Osteocyte (in vitro differentiated cells): ENCODE results near the gene ABCC6. TPM values are rescaled to one million over a fixed set of nuclear protein-coding genes. Genes with fewer than 3 reads are reported as not detected.

Source experiments
- DNase-seq: peaks from one replicate; pipeline ENCODE4 v3.0.0; 2021; ENCODE audit warnings: mixed read lengths; ENCODE audit not compliant: unreplicated experiment; ENCODE audit errors: extremely low spot score
- H3K27ac Mint-ChIP-seq: one replicate; pipeline ENCODE4 v1.8.0; 2021; ENCODE audit warnings: mild to moderate bottlenecking, mixed read lengths; ENCODE audit not compliant: unreplicated experiment
- H3K27me3 Mint-ChIP-seq: one replicate; pipeline ENCODE4 v1.8.0; 2021; ENCODE audit warnings: mixed read lengths; ENCODE audit not compliant: unreplicated experiment
- H3K36me3 Mint-ChIP-seq: one replicate; pipeline ENCODE4 v1.8.0; 2021; ENCODE audit warnings: mixed read lengths; ENCODE audit not compliant: unreplicated experiment
- H3K4me1 Mint-ChIP-seq: one replicate; pipeline ENCODE4 v1.8.0; 2021; ENCODE audit warnings: mixed read lengths; ENCODE audit not compliant: unreplicated experiment
- H3K4me3 Mint-ChIP-seq: one replicate; pipeline ENCODE4 v1.8.0; 2021; ENCODE audit warnings: mild to moderate bottlenecking, moderate library complexity, mixed read lengths; ENCODE audit not compliant: unreplicated experiment
- H3K9me3 Mint-ChIP-seq: one replicate; pipeline ENCODE4 v1.8.0; 2021; ENCODE audit warnings: mixed read lengths; ENCODE audit not compliant: unreplicated experiment
- total RNA-seq: library from RNA; stranded (reverse); gene quantifications from 2 replicates; pipeline ENCODE4 v1.2.1, GENCODE V29; 2021
- TF ChIP-seq, protein P1 (sequence below): fragments of 200-600 bp; sonication (generic); IDR thresholded peaks from 2 replicates; pipeline ENCODE4 v1.5.0; 2021; ENCODE audit warnings: antibody characterized with exemption, mild to moderate bottlenecking, moderate library complexity

The ABCC6 gene
- total RNA-seq, 1 donor from 2014 or later: 1.4 TPM

DNA sequence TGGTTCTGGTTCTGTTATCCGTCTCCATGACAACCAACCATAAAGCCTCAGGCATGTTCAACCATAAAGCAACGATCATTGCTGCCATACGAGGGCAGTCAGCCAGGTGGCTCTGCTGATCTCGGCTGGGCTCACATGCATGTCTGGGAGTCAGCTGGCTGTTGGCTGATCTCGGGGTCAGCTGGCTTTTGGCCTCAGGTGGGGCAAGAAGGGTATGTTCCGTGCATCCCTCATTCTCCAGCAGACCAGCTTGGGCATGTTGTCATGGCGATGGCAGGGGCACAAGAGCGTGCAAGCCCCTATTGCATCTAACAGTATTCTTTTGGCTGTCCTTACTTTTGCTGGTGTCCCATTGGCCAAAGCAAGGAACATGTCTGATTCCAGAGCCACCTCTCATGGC, 86.2 kb downstream of the ABCC6 start:
- TF ChIP-seq, protein P1, sequence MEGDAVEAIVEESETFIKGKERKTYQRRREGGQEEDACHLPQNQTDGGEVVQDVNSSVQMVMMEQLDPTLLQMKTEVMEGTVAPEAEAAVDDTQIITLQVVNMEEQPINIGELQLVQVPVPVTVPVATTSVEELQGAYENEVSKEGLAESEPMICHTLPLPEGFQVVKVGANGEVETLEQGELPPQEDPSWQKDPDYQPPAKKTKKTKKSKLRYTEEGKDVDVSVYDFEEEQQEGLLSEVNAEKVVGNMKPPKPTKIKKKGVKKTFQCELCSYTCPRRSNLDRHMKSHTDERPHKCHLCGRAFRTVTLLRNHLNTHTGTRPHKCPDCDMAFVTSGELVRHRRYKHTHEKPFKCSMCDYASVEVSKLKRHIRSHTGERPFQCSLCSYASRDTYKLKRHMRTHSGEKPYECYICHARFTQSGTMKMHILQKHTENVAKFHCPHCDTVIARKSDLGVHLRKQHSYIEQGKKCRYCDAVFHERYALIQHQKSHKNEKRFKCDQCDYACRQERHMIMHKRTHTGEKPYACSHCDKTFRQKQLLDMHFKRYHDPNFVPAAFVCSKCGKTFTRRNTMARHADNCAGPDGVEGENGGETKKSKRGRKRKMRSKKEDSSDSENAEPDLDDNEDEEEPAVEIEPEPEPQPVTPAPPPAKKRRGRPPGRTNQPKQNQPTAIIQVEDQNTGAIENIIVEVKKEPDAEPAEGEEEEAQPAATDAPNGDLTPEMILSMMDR: no peak
- H3K36me3 Mint-ChIP-seq: peaks cover 58% of the 10 kb centered on the region
- DNase-seq: no peak
- no peak overlapping the region for H3K4me3 Mint-ChIP-seq
- no peak overlapping the region for H3K27ac Mint-ChIP-seq
- no peaks in the 10 kb centered on the region for H3K4me1 Mint-ChIP-seq
- no peaks in the 10 kb centered on the region for H3K27me3 Mint-ChIP-seq
- no peaks in the 10 kb centered on the region for H3K9me3 Mint-ChIP-seq

DNA sequence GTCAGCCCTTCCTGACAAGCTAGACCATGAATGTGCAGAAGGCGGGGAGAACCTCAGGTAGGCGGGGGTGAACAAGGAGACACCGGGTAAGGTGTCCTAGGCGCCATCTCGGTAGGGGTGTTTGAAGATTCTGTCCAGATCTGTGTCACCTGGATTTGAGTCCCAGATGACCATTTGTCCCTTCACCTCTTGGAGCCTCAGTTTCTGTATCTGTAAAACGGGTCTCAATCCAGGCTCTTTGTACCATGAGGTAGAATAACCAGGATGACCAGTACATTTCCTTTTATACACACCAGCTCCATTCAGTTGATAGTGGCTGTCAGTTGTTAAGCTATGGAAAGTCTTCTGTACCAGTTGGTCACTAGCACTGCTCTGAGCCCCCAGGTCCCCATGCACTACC, 86.7 kb downstream of the ABCC6 start:
- Mint-ChIP-seq H3K27ac (no peak overlapping the region), H3K27me3 (no peaks in the 10 kb centered on the region), H3K9me3 (no peaks in the 10 kb centered on the region), H3K36me3 (peaks cover 59% of the 10 kb centered on the region), H3K4me3 (no peak overlapping the region), H3K4me1 (no peaks in the 10 kb centered on the region)
- DNase-seq: no peak
- TF ChIP-seq, protein P1: no peak

DNA sequence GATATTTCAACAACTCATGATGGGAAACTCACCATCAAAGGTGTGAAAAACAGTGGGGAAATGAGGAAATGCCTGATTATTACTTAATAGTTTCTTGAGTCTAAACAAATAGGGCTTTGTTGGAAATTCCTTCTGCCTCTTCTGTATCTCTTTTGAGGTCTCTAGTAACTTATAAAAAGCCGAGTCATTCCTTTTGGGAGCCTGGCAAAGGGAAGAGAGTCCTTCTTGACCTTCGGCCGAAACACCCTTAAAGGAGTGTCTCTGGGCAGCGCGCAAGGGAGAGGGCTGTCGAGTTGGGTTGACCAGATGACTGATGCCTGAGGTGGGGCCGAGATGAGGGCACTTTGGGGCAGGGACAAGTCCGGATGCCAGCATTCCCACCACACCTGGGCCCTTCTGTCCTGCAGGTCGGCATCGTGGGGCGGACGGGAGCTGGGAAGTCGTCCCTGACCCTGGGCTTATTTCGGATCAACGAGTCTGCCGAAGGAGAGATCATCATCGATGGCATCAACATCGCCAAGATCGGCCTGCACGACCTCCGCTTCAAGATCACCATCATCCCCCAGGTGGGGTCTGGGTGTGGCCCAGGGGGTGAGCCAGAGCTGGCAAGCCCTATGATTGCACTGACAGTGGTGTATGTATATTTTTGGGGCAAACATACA, 89.2 kb downstream of the ABCC6 start:
- H3K9me3 Mint-ChIP-seq: no peaks in the 10 kb centered on the region
- peak overlapping the region; percentile 55 for H3K27ac Mint-ChIP-seq
- H3K27me3 Mint-ChIP-seq: no peaks in the 10 kb centered on the region
- peaks cover 49% of the 10 kb centered on the region for H3K36me3 Mint-ChIP-seq
- TF ChIP-seq, protein P1: no peak
- no peaks in the 10 kb centered on the region for H3K4me1 Mint-ChIP-seq
- no peak for DNase-seq
- H3K4me3 Mint-ChIP-seq: no peak overlapping the region

DNA sequence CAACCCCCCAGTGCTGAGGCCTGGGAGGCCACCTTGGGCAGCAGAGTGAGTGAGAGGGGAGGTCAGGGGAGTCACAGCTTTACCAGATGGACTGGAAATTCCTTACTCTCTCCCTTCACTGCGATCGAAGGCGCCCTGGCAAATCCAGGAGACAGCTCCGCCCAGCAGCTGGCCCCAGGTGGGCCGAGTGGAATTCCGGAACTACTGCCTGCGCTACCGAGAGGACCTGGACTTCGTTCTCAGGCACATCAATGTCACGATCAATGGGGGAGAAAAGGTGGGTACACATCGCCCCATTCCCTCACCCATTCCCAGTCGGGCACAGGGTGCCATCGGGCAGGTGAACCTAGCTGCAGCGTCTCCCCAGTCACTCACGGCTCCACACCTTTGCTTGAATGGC, 91.6 kb downstream of the ABCC6 start:
- DNase-seq: no peak
- Mint-ChIP-seq H3K9me3 (no peaks in the 10 kb centered on the region), H3K4me1 (no peaks in the 10 kb centered on the region), H3K4me3 (no peak overlapping the region), H3K36me3 (peaks cover 54% of the 10 kb centered on the region), H3K27me3 (no peaks in the 10 kb centered on the region), H3K27ac (no peak overlapping the region)
- TF ChIP-seq, protein P1: no peak

DNA sequence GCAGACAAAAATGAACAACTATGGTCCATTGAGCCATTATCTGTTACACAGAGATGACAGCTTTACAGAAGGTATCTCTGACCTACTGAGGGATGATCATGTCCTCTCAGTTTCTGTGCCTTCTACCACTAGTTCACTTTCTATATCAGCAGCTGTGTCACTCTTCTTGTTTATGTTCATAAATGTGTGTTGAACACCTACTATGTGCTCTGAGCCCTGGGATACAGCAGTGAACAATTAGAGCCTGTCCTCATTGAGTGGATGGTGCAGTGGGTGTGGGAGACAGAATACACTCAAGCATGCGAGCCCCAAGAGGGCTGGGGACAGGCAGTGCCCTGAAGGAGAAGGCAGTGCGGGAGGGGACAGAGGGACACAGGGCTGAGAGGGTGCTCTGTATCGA, 92.1 kb downstream of the ABCC6 start:
- Mint-ChIP-seq H3K9me3 (no peaks in the 10 kb centered on the region), H3K4me1 (no peaks in the 10 kb centered on the region), H3K27ac (no peak overlapping the region)

More for the DNA sequence above, 92.1 kb downstream of the ABCC6 start:
- Mint-ChIP-seq H3K27me3 (no peaks in the 10 kb centered on the region), H3K4me3 (no peak overlapping the region), H3K36me3 (peaks cover 54% of the 10 kb centered on the region)
- no peak for DNase-seq
- TF ChIP-seq, protein P1: no peak
